ENCODE results near the gene TSNAXIP1.

- TF ChIP-seq SP1 (IDR thresholded peaks at IDR 0.05; ENCODE audit: low read depth) (peak; percentile 81), CTCF (IDR thresholded peaks at IDR 0.05 in 2 of 3, conservative IDR thresholded peaks at IDR 0.05 in 1 of 3; ENCODE audit: borderline replicate concordance in 1 of 3, insufficient read depth in 1 of 3, low read depth in 2 of 3, low read length in 2 of 3) (no peak)
These were observed 39.8 kb downstream of the TSNAXIP1 start, which contains the start of gene NUTF2 for GRCh38 chr16:67846320-67847063.
